ENCODE results near the gene MYRIP.
"Not testable (repeated sequence)": the region's sequence is repeated elsewhere in the genome, so short reads cannot be mapped to it uniquely, and the experiment has no call there.

Gene MYRIP

DNA sequence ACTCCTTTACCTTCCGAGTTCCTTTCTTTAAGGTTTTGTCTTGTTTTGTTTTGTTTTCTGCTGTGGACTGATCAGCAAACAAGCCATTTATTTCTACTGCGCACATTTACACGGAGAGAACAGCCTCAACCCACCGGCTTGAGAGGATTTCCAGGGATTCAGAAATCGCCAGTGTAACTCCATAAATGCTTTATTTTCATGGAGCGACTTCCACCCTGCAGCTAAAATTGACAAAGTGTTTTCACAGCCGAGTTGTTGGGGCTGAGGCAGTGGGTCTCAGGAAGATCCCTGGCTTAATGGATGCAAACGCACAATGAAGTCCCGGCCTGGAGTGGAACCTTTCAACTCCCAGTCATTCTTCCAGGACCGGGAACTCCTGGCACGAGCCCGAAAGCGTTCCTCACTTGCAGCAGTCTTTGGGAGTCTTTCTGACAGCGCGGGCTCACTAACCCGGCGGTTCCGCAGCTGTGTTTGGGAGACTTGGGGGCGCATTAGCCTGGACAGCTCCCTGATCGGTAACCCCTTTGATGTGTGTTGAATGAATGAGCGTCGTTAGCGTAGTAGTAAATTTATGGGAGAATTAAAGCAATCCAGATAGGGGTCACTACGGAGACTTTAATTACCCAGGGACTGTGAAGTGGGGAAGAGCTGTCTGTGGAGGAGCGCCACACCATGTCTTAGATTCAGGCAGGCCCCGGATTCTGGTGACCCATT is 785 bp upstream of the MYRIP start:
- DNase-seq: no peak

- no peak for DNase-seq
Measured at GRCh38 chr3:39809995-39810595, 686 bp downstream of the MYRIP start.

DNA sequence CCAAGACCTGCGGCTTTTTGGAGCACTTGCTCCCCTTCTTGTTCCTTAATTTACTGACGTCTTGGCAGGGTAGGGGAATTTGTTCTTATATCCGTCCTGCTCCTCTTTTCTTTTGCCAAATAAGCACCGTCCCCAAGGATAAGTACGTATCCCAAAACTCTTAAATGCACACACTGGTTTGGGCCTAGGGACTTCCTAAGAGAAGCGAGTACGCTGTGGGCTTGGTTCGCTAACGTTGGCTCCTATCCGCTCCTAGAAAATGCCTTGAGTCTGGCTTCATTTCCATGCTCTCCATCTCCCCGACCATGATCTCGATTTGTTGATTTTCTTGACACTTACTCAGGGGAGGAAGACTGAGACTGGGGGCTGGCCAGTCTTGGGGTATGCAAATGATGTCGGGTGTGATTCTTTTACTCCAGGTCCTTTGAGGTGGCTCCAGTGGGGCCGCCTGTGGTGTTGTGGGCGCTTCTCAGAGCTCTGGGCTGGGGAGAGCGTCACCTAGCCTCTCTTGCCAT is 1.3 kb downstream of the MYRIP start:
- no peak for DNase-seq

DNA sequence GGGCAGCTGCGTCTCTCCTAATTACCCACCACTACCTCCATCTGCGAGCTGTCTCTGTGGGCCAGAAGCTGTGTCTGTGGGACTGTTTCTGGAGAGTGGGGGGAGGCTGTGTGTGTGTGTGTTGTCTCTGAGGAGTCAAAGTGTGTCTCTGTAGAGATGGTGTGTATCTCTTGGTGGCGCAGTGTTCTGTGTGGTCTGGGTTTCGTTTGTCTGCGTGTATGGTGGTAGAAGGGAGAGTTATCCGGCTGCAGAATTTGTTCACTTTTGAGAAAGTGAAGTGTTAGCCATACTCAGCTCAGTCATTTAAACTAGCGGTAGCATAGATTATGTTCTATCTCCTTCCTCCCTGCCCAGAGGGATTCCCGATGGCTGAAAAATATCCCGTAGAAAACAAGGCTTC is 2.2 kb downstream of the MYRIP start:
- DNase-seq: no peak

GRCh38 chr3:39812537-39812936 is 3.1 kb downstream of the MYRIP start:
- DNase-seq: no peak

GRCh38 chr3:39814007-39814406 is 4.6 kb downstream of the MYRIP start:
- DNase-seq: no peak

- DNase-seq: no peak
Measured at GRCh38 chr3:39819899-39820298, 10.5 kb downstream of the MYRIP start.

- DNase-seq: not testable (repeated sequence)
Measured at GRCh38 chr3:39833764-39834163, 24.4 kb downstream of the MYRIP start.

DNA sequence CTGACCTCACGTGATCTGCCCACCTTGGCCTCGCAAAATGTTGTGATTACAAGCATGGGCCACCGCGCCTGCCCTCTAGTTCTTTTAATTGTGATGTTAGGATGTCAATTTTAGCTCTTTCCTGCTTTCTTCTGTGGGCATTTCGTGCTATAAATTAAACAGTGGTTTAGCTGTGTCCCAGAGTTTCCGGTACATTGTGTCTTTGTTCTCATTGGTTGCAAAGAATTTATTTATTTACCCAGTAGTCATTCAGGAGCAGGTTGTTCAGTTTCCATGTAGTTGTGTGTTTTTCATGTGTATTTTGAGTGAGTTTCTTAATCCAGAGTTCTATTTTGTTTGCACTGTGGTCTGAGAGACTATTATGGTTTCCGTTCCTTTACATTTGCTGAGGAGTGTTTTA is 30.1 kb downstream of the MYRIP start:
- no peak for DNase-seq

GRCh38 chr3:39843440-39843839 is 34.0 kb downstream of the MYRIP start:
- DNase-seq: no peak

GRCh38 chr3:39848365-39848764 is 39.0 kb downstream of the MYRIP start:
- no peak for DNase-seq

DNA sequence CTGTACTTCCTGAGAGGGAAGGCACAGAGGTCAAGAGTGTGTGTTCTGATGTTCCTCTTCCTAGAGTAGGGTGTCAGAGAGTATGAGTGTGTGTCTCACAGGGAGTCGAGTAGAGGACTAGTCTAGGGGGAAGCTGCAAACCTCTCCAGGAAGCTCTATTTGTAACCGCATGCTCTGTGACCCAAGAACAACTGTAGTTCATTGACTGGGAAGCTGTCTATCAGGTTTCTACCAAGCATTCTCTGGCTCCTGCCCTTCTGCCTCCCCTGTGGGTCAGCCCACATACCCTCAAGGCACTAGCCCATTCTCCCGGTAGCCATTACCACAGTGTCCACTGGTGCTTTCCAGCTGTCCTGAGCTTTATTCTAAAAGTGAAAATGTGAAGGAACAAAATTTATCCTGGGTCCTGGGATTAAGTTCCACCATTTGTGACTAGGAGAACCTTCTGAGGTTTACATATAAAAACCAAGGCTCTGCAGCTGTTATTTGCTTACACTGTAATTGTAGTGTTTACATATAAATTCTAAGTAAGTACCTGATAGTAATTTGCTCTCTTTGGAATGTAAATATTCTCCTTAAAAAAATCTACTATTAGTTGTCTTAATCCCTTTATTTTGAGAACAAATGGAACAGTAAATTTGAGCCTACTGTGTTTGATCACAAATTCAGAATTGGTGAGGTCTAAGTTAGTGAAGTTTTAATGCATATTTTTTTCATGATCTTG is 40.7 kb downstream of the MYRIP start:
- DNase-seq: no peak

GRCh38 chr3:39850716-39851032 is 41.3 kb downstream of the MYRIP start:
- no peak for DNase-seq

DNA sequence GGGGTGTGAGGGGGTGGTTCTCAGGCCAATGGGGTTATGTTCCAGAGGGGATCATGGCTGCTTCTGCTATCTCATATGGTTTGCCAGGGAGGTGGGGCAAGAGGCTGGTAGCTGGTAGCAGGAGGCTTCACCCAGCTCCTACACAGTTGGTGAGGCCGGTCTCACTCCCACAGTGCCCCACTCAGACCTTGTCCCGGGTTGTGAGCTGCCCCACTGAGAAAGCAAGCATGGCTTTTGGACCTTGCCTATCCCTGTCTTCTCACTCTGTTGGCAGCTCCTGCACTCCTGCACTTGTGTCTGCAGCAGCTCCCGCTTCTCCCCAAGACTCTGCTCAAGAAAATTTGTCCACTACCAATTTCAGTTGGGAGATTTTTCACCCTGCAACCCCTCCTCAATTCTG is 46.1 kb downstream of the MYRIP start:
- no peak for DNase-seq

GRCh38 chr3:39869890-39870289 is 60.5 kb downstream of the MYRIP start:
- DNase-seq: no peak

GRCh38 chr3:39870706-39871105 is 61.3 kb downstream of the MYRIP start:
- DNase-seq: no peak

- DNase-seq: no peak
Measured at GRCh38 chr3:39879581-39879980, 70.2 kb downstream of the MYRIP start.

DNA sequence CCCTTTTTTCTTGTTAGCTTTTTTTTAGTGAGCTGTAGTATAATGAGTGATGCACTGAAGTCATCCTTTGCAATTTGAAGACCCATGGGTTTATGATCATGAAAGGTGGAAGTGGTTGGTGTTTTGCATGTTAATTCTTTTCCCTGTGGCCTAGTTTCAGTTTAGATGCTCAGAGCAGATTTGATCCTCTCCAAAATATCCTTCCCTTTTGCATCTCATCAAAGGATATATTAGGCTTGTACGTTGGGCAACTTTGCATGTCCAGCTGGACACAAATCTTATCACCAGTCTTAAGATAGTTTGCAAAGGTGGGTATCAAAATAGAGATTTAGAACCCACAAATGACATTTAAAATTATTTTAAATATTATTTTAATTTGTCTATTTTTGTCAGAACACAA is 72.7 kb downstream of the MYRIP start:
- DNase-seq: no peak

DNA sequence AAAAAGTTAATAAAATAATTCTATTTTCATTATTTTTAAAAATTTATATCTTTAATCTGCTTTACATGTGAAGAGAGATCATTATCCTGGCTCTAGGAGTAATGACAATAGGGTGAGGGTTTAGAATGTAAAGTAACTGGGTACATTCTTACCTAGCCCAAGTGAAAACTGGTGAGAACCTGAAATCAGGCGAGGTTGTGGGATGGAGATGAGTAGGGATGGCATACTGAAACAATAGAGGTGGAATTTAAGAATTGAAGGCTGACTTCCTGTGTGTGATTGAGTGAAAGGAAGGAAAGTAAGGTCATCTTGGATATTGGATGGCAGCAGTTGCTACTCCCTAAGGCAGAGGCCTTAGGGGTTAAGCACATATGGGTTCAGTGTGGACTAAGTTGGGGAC is 82.7 kb downstream of the MYRIP start:
- DNase-seq: no peak

DNA sequence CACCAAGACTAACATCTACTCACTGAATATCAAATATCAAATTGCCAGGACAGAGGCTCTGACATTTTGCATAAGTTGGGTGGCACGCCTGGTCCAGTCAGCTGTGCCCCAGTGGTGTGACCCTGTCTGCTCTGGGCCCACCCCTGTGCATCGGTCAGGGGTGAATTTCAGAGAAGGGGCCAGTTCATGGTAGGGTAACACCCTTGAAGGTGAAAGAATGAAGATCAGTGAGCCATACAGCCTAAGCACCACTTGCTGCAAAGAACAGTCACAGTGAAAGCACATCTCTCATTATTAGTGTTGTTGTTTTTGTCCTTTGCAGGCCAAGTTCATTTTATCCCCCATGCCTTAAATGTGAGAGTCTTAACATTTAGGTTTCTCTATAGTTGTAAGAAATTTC is 86.8 kb downstream of the MYRIP start:
- DNase-seq: no peak

- no peak for DNase-seq
Measured at GRCh38 chr3:39900462-39901002, 91.1 kb downstream of the MYRIP start.

DNA sequence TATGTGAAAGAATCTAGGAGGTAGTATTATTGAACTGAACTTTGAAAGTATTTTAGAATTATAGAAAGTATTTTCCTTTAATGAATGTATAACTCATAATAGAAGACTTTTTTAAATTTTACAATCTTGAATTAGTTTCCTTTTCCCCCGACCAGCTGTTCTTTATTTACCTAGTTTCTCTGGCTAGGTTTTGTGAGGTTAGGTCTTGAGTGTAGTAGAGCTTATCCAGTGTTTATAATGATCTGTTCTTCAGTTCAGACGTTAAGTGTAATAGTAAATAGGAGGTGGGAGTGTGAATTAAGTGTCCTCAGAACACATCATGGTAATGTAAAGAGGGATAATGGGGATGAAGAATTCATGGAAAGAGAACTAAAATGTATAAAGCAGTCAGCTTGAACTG is 93.8 kb downstream of the MYRIP start:
- no peak for DNase-seq

- DNase-seq: no peak
Measured at GRCh38 chr3:39905788-39906187, 96.4 kb downstream of the MYRIP start.

DNA sequence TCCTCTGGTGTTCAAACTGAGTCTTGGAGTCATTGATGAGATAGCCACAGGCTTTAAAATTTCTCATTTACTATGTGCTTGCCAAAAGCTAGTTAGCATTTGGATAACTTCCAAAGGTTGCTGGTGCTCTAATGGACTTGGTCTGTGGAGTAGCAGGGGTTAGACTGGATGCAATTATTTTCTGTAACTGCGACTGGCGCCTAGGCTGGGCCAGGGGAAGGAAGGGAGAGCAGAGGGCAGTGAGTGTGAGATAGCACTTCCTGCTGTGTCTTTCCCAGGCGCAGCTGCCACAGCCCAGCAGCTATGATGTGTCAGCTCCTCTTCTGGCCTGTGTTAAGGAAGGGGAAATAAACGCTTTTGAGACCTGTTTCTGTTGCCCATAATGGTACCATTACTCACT is 98.6 kb downstream of the MYRIP start:
- DNase-seq: no peak

Data from GF-D8 (cell line).